SK-N-MC (cell line): ENCODE results near the gene OR1B1.
"Not testable (repeated sequence)": the region's sequence is repeated elsewhere in the genome, so short reads cannot be mapped to it uniquely, and the experiment has no call there.

Experiments used
- DNase-seq: peaks from one replicate; pipeline ENCODE4 v3.0.0-alpha.2; 2011; ENCODE audit warnings: low read depth, low spot score
- H3K27ac ChIP-seq: fragments of 200-600 bp; sonication (generic); 2 replicates; pipeline ENCODE4 v1.5.1; 2016; ENCODE audit warnings: mixed run types
- H3K36me3 ChIP-seq: fragments of 200-600 bp; sonication (generic); 2 replicates; pipeline ENCODE4 v1.6.1; 2017; ENCODE audit warnings: antibody characterized with exemption, low read length, mixed read lengths; ENCODE audit not compliant: insufficient read depth
- H3K4me3 ChIP-seq: fragments of 200-600 bp; sonication (generic); 2 replicates; pipeline ENCODE4 v1.5.1; 2016
- H3K9ac ChIP-seq: fragments of 200-600 bp; sonication (generic); 2 replicates; pipeline ENCODE4 v1.8.0; 2017; ENCODE audit warnings: mixed run types, mixed read lengths; ENCODE audit not compliant: insufficient read length
- H3K9me3 ChIP-seq: fragments of 200-600 bp; sonication (generic); 2 replicates; pipeline ENCODE4 v1.6.1; 2017; ENCODE audit warnings: low read depth, mild to moderate bottlenecking, antibody characterized with exemption, low read length, moderate library complexity, mixed read lengths
- EZH2 ChIP-seq: fragments of 200-600 bp; sonication (generic); IDR thresholded peaks from one replicate; pipeline ENCODE4 v1.6.1; 2017; ENCODE audit warnings: antibody characterized with exemption
- FOXP2 ChIP-seq: optimal IDR thresholded peaks from 2 replicates; pipeline ENCODE3; 2011; ENCODE audit warnings: mild to moderate bottlenecking, moderate library complexity; ENCODE audit not compliant: insufficient read depth; ENCODE audit errors: extremely low read length, control extremely low read depth
- POLR2AphosphoS5 ChIP-seq: IDR thresholded peaks from 2 replicates; pipeline ENCODE4 v1.6.1; 2012; ENCODE audit warnings: mild to moderate bottlenecking, low read depth, low read length, borderline replicate concordance

Gene OR1B1

DNA sequence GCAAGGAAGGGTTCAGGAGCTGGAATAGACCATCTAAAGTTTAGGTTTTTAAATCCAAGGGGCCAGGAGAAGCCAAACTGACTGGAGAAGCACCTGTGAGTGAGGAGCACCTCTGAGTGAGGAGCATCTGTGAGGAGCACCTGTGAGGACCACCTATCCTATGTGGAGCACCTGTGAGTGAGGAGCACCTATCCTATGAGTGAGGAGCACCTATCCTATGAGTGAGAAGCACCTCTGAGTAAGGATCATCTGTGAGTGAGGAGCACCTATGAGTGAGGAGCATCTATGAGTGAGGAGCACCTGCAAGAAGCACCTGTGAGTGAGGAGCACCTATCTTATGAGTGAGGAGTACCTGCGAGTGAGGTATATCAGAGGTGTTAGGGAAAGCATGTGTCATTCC is 50.8 kb downstream of the OR1B1 start:
- H3K36me3 ChIP-seq: no peaks in the 10 kb centered on the region
- no peak overlapping the region for H3K27ac ChIP-seq
- no peak for DNase-seq
- H3K9ac ChIP-seq: no peak overlapping the region
- no peaks in the 10 kb centered on the region for H3K9me3 ChIP-seq
- TF ChIP-seq FOXP2: no peak
- TF ChIP-seq EZH2: no peak
- no peak for TF ChIP-seq POLR2AphosphoS5
- H3K4me3 ChIP-seq: no peak overlapping the region

DNA sequence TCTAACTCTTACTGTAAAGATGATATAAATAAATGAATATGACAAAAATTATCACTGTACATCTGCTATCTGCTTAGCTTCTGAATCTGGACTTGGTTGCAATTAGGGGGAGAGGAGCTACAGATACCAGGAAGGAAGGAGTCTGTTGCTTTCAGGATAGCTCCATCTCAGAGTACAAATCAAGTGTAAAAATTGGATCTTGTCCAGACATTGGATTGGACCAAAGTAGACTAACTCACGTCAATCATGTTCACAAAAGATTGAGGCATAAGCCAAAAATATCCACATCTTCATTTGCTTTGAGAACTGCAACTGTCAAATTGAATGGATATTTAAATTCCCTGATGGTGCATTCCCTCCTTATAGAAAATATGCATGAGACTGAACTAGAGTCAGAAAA is 51.7 kb downstream of the OR1B1 start:
- no peaks in the 10 kb centered on the region for H3K9me3 ChIP-seq
- H3K9ac ChIP-seq: no peak overlapping the region
- H3K36me3 ChIP-seq: no peaks in the 10 kb centered on the region
- DNase-seq: no peak
- H3K4me3 ChIP-seq: no peak overlapping the region
- TF ChIP-seq EZH2 (no peak), POLR2AphosphoS5 (no peak), FOXP2 (no peak)
- no peak overlapping the region for H3K27ac ChIP-seq

DNA sequence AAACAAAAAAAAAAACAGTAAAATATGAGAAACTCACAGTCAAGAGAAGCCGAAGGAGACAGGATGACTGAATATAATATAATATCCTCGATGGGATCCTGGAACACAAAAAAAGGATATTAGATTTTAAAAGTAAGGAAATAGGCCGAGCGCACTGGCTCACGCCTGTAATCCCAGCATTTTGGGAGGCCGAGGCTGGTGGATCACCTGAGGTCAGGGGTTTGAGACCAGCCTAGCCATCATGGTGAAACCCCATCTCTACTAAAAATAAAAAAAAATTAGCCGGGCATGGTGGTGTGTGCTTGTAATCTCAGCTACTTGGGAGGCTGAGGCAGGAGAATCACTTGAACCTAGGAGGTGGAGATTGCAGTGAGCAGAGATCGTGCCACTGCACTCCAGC is 74.1 kb downstream of the OR1B1 start, which contains the start of gene OR1L8:
OR1L8 (minus strand) TSS at position 101 of the 400 bp plus-strand sequence. CDS start 14,907 bp downstream, outside the sequence.
- not testable (repeated sequence) for DNase-seq, H3K36me3 ChIP-seq, H3K9me3 ChIP-seq, H3K9ac ChIP-seq, H3K27ac ChIP-seq, H3K4me3 ChIP-seq

DNA sequence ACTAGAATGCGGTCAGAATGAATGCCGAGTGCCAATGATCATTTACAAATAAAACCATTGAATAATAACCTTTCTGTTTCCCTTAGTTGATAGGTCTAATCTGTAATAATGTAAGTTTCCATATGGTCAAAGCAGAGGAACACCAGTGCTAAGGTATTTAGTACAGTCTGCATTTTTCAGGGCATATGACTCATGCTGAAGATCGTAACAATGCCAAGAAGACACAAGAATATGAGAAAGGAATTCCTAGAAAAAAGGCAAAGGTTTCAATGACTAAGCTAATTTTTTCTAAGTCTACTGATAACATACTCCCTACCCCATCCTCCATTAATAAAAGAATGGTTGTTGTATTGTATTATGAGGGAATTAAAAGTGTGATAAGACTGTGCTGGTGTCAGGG is 77.1 kb downstream of the OR1B1 start:
- Histone ChIP-seq H3K36me3 (no peaks in the 10 kb centered on the region), H3K9ac (no peak overlapping the region), H3K9me3 (no peaks in the 10 kb centered on the region), H3K27ac (no peak overlapping the region), H3K4me3 (no peak overlapping the region)
- no peak for DNase-seq
- no peak for TF ChIP-seq FOXP2
- TF ChIP-seq POLR2AphosphoS5: no peak
- TF ChIP-seq EZH2: no peak

DNA sequence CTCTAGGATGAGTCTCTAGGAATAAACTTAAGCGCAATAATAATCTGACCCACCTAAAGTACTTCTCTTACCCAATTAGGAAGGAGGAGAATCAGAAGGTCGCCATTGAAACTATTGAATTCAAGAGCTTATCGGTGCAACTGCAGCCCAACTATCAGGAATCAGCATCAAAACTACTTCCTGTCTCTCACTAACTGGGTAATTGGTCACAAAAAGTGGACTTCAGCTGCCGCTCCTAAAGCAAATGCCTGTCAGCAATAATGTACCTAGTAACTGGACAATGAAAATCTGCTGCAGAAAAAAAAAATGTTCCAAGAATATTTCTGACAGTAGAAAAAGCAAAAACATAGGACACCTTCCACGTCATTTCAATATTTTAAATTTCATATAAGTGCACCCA is 77.6 kb downstream of the OR1B1 start:
- DNase-seq: no peak
- TF ChIP-seq FOXP2 (no peak), POLR2AphosphoS5 (no peak), EZH2 (no peak)
- H3K27ac ChIP-seq: no peak overlapping the region
- no peaks in the 10 kb centered on the region for H3K36me3 ChIP-seq
- H3K9me3 ChIP-seq: no peaks in the 10 kb centered on the region
- no peak overlapping the region for H3K4me3 ChIP-seq
- no peak overlapping the region for H3K9ac ChIP-seq
